GM10266 (cell line): ENCODE results near the gene GRIN3A.
A peak's percentile ranks its signal among the peaks of the same experiment; 100 is the strongest.

Experiments
- DNase-seq: peaks from one replicate; pipeline ENCODE4 v3.0.0; 2012; ENCODE audit errors: extremely low spot score
- TF ChIP-seq, protein P1 (sequence below): IDR thresholded peaks from 2 replicates; pipeline ENCODE4 v1.5.1; 2012; ENCODE audit warnings: mild to moderate bottlenecking, low read depth; ENCODE audit not compliant: control insufficient read depth, insufficient read depth; ENCODE audit errors: missing control alignments

The GRIN3A gene

GRCh38 chr9:101620452-101620851 lies 118.0 kb downstream of the GRIN3A start:
- DNase-seq = no peak
- TF ChIP-seq, protein P1, sequence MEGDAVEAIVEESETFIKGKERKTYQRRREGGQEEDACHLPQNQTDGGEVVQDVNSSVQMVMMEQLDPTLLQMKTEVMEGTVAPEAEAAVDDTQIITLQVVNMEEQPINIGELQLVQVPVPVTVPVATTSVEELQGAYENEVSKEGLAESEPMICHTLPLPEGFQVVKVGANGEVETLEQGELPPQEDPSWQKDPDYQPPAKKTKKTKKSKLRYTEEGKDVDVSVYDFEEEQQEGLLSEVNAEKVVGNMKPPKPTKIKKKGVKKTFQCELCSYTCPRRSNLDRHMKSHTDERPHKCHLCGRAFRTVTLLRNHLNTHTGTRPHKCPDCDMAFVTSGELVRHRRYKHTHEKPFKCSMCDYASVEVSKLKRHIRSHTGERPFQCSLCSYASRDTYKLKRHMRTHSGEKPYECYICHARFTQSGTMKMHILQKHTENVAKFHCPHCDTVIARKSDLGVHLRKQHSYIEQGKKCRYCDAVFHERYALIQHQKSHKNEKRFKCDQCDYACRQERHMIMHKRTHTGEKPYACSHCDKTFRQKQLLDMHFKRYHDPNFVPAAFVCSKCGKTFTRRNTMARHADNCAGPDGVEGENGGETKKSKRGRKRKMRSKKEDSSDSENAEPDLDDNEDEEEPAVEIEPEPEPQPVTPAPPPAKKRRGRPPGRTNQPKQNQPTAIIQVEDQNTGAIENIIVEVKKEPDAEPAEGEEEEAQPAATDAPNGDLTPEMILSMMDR = no peak

DNA sequence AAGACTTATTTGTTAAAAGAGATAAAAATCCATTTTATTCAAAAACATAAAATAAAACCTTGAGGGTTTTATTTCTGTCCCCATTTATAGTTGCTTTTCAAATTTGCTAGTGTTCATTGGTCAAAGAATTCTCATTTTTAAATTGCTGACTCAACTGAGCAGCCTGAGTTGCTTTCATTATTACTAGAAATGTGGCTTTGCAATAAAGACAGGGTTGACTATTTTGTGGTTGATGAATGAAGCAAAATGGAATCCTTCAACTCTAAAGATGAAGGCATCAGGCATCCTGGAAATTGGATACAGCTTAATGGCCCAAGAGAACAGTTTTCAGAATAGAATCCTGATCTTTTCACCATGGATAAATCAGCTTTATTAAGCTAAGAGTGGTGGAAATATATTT lies 119.7 kb downstream of the GRIN3A start:
- DNase-seq = no peak
- TF ChIP-seq, protein P1 = no peak

DNA sequence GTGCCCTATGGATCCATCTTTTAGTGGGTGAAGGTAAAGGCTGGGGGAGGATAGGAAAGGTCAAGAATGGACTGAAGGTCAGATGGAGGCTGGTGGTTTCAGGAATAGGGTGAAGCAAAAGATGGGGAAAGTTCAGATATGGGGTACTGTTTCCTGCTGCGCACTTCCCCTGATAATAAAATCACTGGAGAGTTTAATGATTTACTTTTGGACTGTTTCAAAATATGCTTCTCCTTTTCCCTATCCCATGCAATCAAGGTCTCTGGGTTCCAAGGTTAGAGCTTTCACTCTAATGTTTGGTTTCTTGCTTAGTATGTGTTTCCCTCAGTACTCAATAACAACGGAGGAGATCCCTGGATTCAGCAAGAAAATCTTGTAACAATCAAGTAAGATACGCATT lies 132.9 kb downstream of the GRIN3A start:
- DNase-seq = no peak
- TF ChIP-seq, protein P1 = no peak

GRCh38 chr9:101604296-101604695 lies 134.2 kb downstream of the GRIN3A start:
- TF ChIP-seq, protein P1 = no peak
- no peak for DNase-seq

GRCh38 chr9:101601904-101602765 lies 136.3 kb downstream of the GRIN3A start:
- peak; percentile 47 for DNase-seq
- TF ChIP-seq, protein P1 = peak; percentile 56

GRCh38 chr9:101594796-101595195 lies 143.7 kb downstream of the GRIN3A start, which contains the start of gene PPP3R2:
TSS of gene PPP3R2 (minus strand) at chr9:101594969. CDS start at chr9:101594921, 48 bp downstream.
- TF ChIP-seq, protein P1 = no peak
- no peak for DNase-seq

DNA sequence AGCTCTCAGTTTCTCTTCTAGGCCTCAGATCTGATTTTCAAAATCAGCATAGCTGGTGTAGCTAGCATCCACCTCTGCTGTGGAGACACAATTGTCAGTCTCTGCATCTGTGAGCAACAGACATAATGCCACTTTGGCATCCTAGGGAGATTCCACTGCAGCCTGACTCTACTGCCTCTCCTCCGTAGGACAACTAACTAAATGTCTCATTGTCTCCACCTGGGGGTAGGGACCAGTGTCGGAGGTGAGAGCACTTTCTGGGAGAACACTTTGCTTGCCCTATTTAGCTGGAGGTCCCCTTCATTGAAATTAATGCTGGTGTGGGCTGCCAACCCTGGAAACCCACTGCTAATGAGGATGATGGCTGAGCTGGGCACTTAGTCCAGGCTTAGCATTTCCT lies 145.1 kb downstream of the GRIN3A start:
- DNase-seq = no peak
- TF ChIP-seq, protein P1 = no peak
